Stimulated activated CD8-positive, alpha-beta memory T cell treated with anti-CD3 and anti-CD28 coated beads, Interleukin-7, amount 100 ng/mL, for 4 hours (primary cell): ENCODE data around the gene PDGFB.

ENCODE experiments used
- DNase-seq, 2 donors: peaks; one replicate each; pipeline ENCODE4 v3.0.0-alpha.2; 2020; ENCODE audit warnings: low read depth in 2 of 2

The PDGFB gene

GRCh38 chr22:39240831-39241793 is 3.7 kb downstream of the PDGFB start:
- no peak for DNase-seq

- DNase-seq: no peak
Measured at GRCh38 chr22:39239561-39240423, 5.0 kb downstream of the PDGFB start.

- DNase-seq: no peak
Measured at GRCh38 chr22:39238966-39239505, 5.7 kb downstream of the PDGFB start.

GRCh38 chr22:39238561-39238960 is 6.2 kb downstream of the PDGFB start:
- DNase-seq: no peak

GRCh38 chr22:39238101-39238466 is 6.7 kb downstream of the PDGFB start:
- DNase-seq: no peak

GRCh38 chr22:39237318-39238100 is 7.3 kb downstream of the PDGFB start:
- DNase-seq: no peak

GRCh38 chr22:39236321-39237317 is 8.2 kb downstream of the PDGFB start:
- peak in 1 of 2 donors; percentile 37 for DNase-seq

GRCh38 chr22:39234867-39235687 is 9.7 kb downstream of the PDGFB start:
- DNase-seq: no peak

GRCh38 chr22:39234472-39234787 is 10.4 kb downstream of the PDGFB start:
- no peak for DNase-seq

- no peak for DNase-seq
Measured at GRCh38 chr22:39233710-39234471, 10.9 kb downstream of the PDGFB start.

- DNase-seq: no peak
Measured at GRCh38 chr22:39232806-39233709, 11.7 kb downstream of the PDGFB start.

- no peak for DNase-seq
Measured at GRCh38 chr22:39232246-39232645, 12.5 kb downstream of the PDGFB start.

- no peak for DNase-seq
Measured at GRCh38 chr22:39231197-39231950, 13.4 kb downstream of the PDGFB start.

- no peak for DNase-seq
Measured at GRCh38 chr22:39230261-39231196, 14.3 kb downstream of the PDGFB start.

GRCh38 chr22:39229688-39230260 is 15.0 kb downstream of the PDGFB start:
- no peak for DNase-seq

- DNase-seq: no peak
Measured at GRCh38 chr22:39229075-39229474, 15.7 kb downstream of the PDGFB start.
